ENCODE measurements around the gene KCTD16.

Gene KCTD16

GRCh38 chr5:144352732-144353317, 182.2 kb downstream of the KCTD16 start:
- DNase-seq = no peak

- DNase-seq = no peak
Observed at GRCh38 chr5:144356489-144356888, 185.8 kb downstream of the KCTD16 start.

DNA sequence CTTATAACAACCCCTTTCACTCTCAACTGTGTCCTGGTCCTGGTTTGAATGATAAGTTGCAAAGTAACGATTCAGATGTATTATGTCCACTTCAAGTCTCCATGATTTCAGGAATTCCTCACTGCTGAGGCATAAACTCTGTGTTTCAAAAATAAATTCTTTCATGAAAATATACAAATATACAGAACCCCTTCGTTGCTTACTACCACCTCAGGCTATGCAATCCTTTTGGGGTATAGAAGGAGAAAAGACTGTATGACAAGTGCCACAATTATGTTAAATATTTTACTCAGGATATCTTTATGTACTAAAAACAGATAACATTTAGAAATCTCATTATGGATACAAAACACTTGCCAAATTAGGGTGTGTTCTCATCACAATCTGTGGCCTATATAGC, 190.7 kb downstream of the KCTD16 start:
- no peak for DNase-seq

DNA sequence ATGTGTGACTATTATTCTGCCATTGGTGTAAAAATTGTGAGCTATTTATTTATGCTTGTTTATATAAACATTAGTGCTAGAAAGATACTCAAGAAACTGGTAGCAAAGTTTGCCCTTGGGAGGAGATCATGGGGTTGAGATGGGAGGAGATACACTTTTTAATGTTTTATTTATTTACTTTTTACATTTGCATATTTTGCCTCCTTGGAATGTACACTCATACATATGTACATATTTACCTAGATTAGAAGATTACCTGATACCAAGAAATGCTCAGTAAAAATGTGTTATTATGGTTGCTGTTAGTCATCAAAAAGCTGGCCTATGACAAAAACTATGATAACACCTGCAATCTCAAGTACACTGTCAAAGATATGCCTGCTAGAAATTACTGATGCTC, 195.2 kb downstream of the KCTD16 start:
- DNase-seq = no peak

GRCh38 chr5:144367991-144368390, 197.3 kb downstream of the KCTD16 start:
- DNase-seq = no peak

DNA sequence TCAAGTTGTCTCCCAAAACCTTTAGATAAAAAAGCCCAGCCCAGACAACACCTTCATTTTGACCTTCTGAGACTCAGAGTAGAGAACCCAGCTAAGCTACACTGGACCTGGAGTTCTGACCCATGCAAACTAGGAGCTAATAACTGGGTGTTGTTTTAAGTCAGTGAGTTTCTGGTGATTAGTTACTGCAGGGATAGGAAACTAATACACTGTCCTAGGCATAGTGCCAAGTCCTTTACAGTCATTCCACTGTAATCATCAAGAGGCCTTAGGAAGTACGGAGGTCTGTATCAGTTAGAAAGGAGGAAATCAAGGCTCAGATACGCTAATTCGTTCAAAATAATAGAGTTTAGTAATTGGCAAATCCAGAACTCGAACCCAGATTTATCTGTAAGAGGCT, 197.9 kb downstream of the KCTD16 start:
- no peak for DNase-seq

- DNase-seq = no peak
Observed at GRCh38 chr5:144369006-144369405, 198.3 kb downstream of the KCTD16 start.

GRCh38 chr5:144370273-144370672, 199.6 kb downstream of the KCTD16 start:
- DNase-seq = no peak

DNA sequence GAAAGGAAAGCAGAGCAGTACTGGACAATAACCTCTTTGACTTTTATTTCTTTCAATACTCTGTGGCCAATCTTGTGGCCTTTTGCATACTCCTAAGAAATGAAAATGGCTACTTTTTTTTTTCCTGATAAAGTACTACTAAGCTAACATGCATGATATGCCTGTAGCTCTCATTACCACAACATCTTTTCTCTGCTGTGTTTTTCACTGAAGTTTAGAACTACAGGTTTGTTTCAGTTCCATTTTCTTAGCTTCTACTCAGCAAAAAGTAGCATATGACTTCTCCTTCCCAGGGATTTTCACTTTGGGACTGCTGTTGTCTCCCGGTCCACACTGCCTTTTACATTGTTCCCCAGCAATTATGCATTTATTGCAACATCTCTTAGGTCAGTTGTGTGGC, 204.0 kb downstream of the KCTD16 start:
- no peak for DNase-seq

DNA sequence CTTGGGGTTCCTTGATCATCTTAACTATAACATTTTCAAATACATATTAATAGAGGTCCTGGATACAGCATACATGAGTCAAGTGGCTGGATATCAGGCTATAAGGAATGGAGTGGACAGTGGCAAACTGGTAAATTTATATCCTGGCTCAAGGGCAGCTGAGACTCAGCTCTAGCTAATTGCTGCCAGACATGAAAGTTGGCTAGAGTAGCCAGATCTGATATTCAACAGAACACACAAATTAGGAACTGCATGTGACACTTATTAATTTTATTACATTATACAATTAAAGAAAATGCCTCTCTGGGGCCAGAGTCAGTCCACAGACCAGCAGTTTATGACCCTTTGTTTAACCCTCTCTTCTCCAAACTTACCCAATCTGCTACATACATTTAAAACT, 206.5 kb downstream of the KCTD16 start:
- no peak for DNase-seq

GRCh38 chr5:144378681-144379080, 208.0 kb downstream of the KCTD16 start:
- no peak for DNase-seq

GRCh38 chr5:144385597-144385996, 214.9 kb downstream of the KCTD16 start:
- DNase-seq = no peak

DNA sequence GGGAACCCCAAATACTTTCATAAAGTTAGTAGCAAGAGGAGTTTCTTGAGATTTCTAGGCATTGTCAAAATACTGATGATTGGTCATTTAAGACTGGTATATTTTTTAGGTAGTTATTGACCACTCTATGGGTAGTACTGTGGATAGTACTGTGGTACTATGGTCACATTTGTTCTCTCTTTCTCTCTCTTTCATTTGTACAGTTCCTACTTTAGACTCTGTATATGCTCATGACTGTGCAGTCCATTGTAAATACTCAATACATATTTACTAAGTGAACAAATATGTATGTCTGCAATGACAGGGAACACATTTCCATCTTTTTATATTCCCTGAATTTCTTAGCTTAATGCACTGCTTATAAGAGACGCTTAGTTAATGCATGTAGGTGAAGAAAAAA, 215.6 kb downstream of the KCTD16 start:
- DNase-seq = no peak

DNA sequence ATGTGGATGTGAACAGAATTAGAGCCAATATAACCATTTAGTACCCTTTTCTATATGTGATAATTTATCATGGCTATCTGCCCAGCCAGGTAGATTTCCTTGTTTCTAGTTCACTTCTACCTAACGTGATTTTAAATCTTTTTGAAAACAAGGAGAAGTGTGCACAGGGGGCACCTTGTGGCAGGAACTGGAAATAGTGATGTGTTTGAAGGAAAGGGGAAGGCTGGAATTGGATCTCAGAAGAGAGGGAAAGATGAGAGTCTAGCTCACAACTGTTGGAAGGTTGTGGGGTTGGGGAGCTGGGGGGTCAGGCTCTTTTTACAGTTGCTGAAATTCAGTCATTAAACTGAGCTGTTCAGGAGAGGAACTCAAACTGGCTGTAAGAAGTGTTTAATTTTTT, 219.5 kb downstream of the KCTD16 start:
- no peak for DNase-seq

DNA sequence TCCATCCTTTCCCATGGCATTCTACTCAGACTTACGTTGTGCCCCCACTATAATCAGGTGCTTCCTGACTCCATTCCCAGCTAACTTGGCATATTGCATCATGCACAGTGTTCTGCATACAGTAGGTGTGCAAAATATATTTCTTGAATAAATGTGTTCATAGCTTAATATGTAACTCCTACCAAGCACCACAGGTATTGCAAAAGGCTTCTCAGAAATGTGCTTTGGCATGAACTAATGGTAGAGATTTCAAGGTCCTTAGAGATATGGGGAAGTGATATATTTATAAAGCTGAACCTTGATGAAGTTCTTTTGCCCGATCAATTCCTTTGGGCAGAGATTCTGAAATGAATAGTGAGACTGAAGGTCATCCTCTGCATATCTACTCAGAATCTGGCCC, 220.4 kb downstream of the KCTD16 start:
- no peak for DNase-seq

DNA sequence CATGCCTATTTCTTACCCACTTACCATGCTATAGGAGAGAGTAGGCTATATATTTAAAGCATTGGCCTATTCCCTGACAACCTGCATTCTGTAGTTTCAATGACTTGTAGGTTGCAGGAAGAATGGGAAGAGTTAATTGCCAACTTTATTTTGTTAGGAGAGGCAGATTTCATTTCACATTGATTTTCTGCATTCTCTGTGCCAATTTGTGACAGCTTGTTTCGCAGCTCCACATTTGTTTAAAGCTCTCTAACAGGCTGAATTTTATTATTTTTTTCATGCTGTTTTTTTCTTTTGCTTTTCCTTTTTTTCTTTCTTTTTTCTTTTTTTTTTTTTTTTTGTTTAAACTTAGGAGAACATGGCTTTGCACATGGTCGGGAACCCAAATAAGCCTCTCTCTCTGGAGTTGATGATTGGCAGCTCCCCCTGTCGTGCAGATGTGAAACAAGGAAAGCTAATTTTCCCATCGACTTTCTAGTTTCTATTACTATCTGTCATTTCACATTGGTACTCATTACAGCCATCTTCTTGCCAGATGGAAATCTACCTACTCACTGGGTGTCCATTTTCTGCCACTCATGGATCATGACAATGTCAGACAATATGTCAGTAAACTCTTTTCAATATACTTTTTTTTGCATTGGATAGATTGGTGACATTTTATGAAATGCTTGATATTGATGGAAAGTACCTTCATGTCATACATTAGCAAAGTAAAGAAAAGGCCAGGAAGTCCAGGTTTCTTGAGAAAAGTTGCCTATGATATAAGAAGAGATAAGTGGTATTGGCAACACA, 223.2 kb downstream of the KCTD16 start:
- no peak for DNase-seq

DNA sequence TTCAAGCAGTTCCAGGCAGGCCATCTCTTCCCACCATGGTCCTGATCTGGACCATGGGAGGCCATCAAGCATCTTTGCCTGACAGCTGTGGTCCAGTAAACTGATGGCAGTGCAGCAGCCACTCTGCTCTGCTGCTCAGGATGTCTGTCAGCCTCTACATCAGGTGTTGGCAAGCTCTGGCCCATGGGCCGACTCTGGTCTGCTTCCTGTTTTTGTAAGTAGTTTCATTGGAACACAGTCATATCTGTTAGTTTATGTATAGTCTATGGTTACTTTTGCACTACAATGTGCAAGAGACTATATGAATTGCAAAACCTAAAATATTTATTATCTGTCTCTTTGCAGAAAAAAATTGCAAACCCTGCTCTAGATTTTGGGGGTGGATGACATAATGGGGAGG, 225.0 kb downstream of the KCTD16 start:
- DNase-seq = no peak

GRCh38 chr5:144403058-144403457, 232.4 kb downstream of the KCTD16 start:
- DNase-seq = no peak

- no peak for DNase-seq
Observed at GRCh38 chr5:144403817-144404420, 233.2 kb downstream of the KCTD16 start.

- no peak for DNase-seq
Observed at GRCh38 chr5:144404672-144405071, 234.0 kb downstream of the KCTD16 start.

DNA sequence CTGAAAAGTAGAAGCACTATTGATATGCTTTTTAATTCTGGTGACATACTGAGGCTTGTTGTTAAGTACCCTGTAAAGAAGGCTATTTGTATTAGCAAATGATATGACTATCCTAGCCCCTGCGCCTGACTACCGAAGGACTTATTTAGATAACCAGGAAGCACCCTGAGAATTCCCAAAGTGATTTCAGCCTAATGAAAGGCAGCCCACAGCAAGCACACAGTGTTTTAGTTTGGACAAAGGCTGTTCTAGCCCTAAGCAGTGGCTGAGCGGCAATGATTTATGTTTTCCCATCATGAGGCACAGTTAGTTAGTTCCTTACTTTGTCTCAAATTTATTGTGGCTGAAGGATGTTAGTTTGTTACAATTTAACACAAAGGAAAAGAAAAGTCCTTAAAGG, 235.3 kb downstream of the KCTD16 start:
- no peak for DNase-seq

DNA sequence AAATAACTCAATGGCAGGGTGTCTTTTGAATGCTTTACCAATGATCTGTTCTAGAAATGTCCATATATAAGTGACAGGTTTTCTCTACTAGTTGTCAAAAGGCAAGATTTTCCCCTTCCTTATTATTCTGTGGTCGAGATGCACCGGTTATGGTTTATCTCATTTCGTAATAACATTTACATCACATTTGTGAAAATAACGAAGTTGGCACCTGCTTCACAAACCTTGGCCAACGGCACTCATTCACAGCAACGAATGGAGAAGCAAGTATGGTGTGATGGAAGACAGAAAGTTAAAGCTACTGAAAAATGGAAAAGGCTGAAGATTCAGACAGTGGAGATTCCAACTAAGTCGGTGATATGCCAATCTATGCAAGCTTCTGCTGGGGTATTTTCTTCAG, 235.8 kb downstream of the KCTD16 start:
- no peak for DNase-seq

GRCh38 chr5:144414202-144415029, 243.7 kb downstream of the KCTD16 start:
- no peak for DNase-seq

GRCh38 chr5:144416196-144416595, 245.5 kb downstream of the KCTD16 start:
- DNase-seq = no peak

Measured in 8988T (cell line).